ENCODE measurements around the gene P2RY14. TPM values are rescaled to one million over a fixed set of nuclear protein-coding genes. Genes with fewer than 3 reads are reported as not detected.

Gene P2RY14
- total RNA-seq, 2 donors from 2014 or later, result 1.7 to 2.9 TPM

DNA sequence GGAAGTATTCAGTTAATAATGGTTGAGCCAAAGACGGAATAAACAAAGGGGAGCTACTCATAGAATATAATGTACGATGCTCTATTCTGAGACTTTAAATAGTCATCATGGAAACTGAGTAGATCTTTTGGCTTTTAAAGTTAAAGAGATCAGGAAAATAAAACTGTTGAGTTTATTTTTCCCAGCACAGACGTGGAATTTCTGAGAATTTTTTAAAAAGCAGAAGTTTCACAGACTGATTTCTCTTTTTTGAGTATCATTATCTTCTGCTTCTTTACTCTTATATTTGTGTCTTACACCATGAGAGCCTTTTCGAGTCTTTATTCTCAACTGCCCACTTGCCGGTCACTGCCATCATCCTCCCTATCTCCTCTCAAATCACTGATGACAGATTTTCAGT is 13.2 kb downstream of the P2RY14 start:
- H3K4me1 ChIP-seq, result no peaks in the 10 kb centered on the region
- H3K9me3 ChIP-seq, result no peaks in the 10 kb centered on the region
- H3K36me3 ChIP-seq, result no peaks in the 10 kb centered on the region
- TF ChIP-seq, protein P1, sequence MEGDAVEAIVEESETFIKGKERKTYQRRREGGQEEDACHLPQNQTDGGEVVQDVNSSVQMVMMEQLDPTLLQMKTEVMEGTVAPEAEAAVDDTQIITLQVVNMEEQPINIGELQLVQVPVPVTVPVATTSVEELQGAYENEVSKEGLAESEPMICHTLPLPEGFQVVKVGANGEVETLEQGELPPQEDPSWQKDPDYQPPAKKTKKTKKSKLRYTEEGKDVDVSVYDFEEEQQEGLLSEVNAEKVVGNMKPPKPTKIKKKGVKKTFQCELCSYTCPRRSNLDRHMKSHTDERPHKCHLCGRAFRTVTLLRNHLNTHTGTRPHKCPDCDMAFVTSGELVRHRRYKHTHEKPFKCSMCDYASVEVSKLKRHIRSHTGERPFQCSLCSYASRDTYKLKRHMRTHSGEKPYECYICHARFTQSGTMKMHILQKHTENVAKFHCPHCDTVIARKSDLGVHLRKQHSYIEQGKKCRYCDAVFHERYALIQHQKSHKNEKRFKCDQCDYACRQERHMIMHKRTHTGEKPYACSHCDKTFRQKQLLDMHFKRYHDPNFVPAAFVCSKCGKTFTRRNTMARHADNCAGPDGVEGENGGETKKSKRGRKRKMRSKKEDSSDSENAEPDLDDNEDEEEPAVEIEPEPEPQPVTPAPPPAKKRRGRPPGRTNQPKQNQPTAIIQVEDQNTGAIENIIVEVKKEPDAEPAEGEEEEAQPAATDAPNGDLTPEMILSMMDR (IDR thresholded peaks at IDR 0.05), result no peak
- no peak for DNase-seq
- intact Hi-C loops (cut with DNase I), result no loop called here
- H3K27me3 ChIP-seq, result no peaks in the 10 kb centered on the region
- peak overlapping the region; percentile 27 for H3K27ac ChIP-seq
- H3K9ac ChIP-seq (ENCODE audit: low read depth in 2 of 2, low read length in 2 of 2), result no peak overlapping the region
- H3K4me3 ChIP-seq, result no peak overlapping the region

DNA sequence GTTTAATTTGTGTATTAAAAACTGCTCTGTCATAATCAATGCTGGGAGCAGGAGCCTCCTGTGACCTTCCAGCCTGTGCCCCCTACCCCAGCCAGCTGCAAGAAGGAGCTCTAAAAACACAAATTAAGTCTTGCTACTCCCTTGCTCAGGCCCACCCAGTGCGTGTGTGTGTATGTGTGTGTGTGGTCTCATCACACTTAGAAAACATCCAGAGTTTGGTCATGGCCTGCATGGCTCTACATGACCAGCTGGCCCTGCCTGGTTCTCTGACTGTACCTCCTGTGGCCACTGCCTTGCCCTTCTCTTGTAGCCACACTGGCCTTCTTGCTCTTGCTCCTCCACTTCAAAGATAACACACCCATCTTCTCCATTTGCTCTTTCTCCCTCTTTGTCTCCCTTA is 13.7 kb downstream of the P2RY14 start:
- intact Hi-C loops (cut with DNase I), result no loop called here
- TF ChIP-seq, protein P1 (IDR thresholded peaks at IDR 0.05), result no peak
- Histone ChIP-seq H3K27ac (peak overlapping the region; percentile 27), H3K4me1 (no peaks in the 10 kb centered on the region), H3K36me3 (no peaks in the 10 kb centered on the region), H3K9me3 (no peaks in the 10 kb centered on the region), H3K9ac (ENCODE audit: low read depth in 2 of 2, low read length in 2 of 2) (no peak overlapping the region), H3K27me3 (no peaks in the 10 kb centered on the region), H3K4me3 (no peak overlapping the region)
- no peak for DNase-seq

DNA sequence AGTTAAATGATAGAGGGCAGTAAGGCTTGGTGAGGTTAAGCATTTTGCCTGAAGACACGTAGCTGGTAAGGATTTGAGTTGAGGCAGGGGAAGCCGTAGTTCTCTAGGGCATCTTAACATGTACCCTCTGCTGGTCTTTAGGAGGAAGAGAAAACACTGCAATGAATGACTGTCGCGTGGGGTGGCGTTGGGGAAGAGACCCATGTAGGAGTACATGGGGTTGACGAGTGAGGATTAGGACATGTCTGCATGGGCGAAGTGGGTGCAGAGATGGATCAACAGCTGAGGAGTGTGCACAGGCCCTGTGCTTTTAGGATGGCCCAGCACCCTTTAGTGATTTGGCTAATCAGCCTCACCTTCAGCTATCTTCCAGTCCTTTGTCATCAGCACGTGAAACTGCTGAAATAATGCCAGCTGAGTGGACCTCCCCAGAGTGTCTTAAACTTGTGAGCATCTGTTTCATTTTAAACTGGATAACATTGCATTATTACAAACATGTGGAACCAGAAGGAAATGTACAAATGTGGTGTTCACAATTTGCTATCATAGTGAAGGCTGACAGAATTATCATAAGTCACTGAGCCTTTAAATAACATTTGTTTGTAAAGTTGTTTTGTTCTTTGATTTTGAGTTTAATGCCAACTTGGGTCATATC is 15.3 kb downstream of the P2RY14 start:
- Histone ChIP-seq H3K36me3 (no peaks in the 10 kb centered on the region), H3K4me1 (no peaks in the 10 kb centered on the region), H3K27me3 (no peaks in the 10 kb centered on the region), H3K9ac (ENCODE audit: low read depth in 2 of 2, low read length in 2 of 2) (no peak overlapping the region), H3K9me3 (no peaks in the 10 kb centered on the region), H3K27ac (no peak overlapping the region), H3K4me3 (no peak overlapping the region)
- TF ChIP-seq, protein P1 (IDR thresholded peaks at IDR 0.05), result no peak
- intact Hi-C loops (cut with DNase I), result no loop called here
- DNase-seq, result no peak

DNA sequence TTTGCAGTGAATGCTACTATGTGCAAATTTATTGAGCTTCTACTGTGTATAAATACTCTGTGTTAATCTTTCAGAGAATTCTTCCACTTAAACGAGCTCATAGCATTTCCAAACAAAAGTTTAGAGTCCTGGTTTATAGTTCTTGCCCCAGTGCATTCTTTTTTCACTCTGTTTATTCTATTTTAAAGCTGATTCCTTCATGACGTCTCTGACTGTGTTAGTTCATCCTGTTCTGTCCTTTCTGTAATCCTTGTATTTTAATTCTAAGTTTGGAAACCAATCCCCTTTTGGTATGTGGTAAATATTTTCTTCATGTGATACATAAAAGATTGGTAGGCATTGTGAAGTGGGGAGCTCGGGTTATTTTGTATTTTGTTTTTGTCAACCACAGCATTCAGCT is 18.7 kb downstream of the P2RY14 start:
- Histone ChIP-seq H3K36me3 (no peaks in the 10 kb centered on the region), H3K27me3 (no peaks in the 10 kb centered on the region), H3K4me1 (no peaks in the 10 kb centered on the region), H3K4me3 (no peak overlapping the region), H3K27ac (peak overlapping the region; percentile 27), H3K9ac (ENCODE audit: low read depth in 2 of 2, low read length in 2 of 2) (no peak overlapping the region), H3K9me3 (no peaks in the 10 kb centered on the region)
- intact Hi-C loops (cut with DNase I), result no loop called here
- TF ChIP-seq, protein P1 (IDR thresholded peaks at IDR 0.05), result no peak
- no peak for DNase-seq

DNA sequence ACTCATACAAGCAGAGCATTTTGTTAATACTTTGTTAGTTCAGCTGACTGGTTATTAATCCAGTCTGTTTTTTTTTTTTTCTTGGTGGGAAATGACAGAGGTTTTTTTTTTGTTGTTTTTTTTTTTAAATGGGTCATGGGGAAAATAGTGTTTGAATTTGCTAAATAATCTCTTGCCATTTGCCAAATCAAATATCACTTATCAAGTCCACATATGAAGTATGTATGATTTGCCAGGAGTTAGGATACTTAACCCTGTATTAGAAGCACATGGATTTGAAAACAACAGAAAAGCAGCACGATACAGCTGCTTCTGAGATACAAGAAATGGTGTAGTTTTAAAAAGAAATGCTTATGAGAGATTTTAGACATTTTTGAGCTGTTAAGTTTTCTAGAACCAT is 21.6 kb downstream of the P2RY14 start:
- no peaks in the 10 kb centered on the region for H3K27me3 ChIP-seq
- H3K27ac ChIP-seq, result no peak overlapping the region
- no peaks in the 10 kb centered on the region for H3K4me1 ChIP-seq
- TF ChIP-seq, protein P1 (IDR thresholded peaks at IDR 0.05), result no peak
- no peak overlapping the region for H3K9ac ChIP-seq (ENCODE audit: low read depth in 2 of 2, low read length in 2 of 2)
- H3K4me3 ChIP-seq, result no peak overlapping the region
- intact Hi-C loops (cut with DNase I), result no loop called here
- H3K9me3 ChIP-seq, result no peaks in the 10 kb centered on the region
- no peaks in the 10 kb centered on the region for H3K36me3 ChIP-seq
- DNase-seq, result no peak
